CD4-positive, alpha-beta T cell treated with Interleukin-21 for 1 hour (primary cell): ENCODE measurements around the gene MDM1.

ENCODE experiments used
- DNase-seq: peaks from one replicate; pipeline ENCODE4 v3.0.0-alpha.2; 2020

The MDM1 gene

GRCh38 chr12:68270358-68270757 lies 61.8 kb downstream of the MDM1 start:
- no peak for DNase-seq

GRCh38 chr12:68269779-68270178 lies 62.4 kb downstream of the MDM1 start:
- no peak for DNase-seq

GRCh38 chr12:68268967-68269366 lies 63.2 kb downstream of the MDM1 start:
- DNase-seq: no peak

- no peak for DNase-seq
These were observed 64.2 kb downstream of the MDM1 start for GRCh38 chr12:68267892-68268396.

GRCh38 chr12:68264857-68265256 lies 67.3 kb downstream of the MDM1 start:
- no peak for DNase-seq

- DNase-seq: no peak
These were observed 67.9 kb downstream of the MDM1 start for GRCh38 chr12:68264158-68264855.

- DNase-seq: no peak
These were observed 68.8 kb downstream of the MDM1 start for GRCh38 chr12:68263366-68263765.

- no peak for DNase-seq
These were observed 70.3 kb downstream of the MDM1 start for GRCh38 chr12:68261896-68262295.

- DNase-seq: no peak
These were observed 72.0 kb downstream of the MDM1 start for GRCh38 chr12:68260153-68260552.

- DNase-seq: no peak
These were observed 72.7 kb downstream of the MDM1 start for GRCh38 chr12:68259318-68259940.

- no peak for DNase-seq
These were observed 78.7 kb downstream of the MDM1 start, which contains the start of gene IL22 for GRCh38 chr12:68253504-68253903. Gene IL22, minus strand, starts transcription at chr12:68253604. Its CDS starts 156 bp downstream, at chr12:68253448.

- DNase-seq: no peak
These were observed 80.1 kb downstream of the MDM1 start for GRCh38 chr12:68252077-68252476.

- DNase-seq: no peak
These were observed 81.7 kb downstream of the MDM1 start for GRCh38 chr12:68250454-68250853.

GRCh38 chr12:68247785-68248184 lies 84.4 kb downstream of the MDM1 start:
- no peak for DNase-seq

GRCh38 chr12:68246350-68246749 lies 85.8 kb downstream of the MDM1 start:
- no peak for DNase-seq

- no peak for DNase-seq
These were observed 86.8 kb downstream of the MDM1 start for GRCh38 chr12:68245180-68246021.
